BE2C (cell line): ENCODE results near the gene COL23A1.

Experiments used
- DNase-seq: peaks from one replicate; pipeline ENCODE4 v3.0.0-alpha.2; 2020
- H3K27me3 ChIP-seq: fragments of 250-450 bp; sonication (Bioruptor Pico); 2 replicates; pipeline ENCODE4 v1.5.1; 2020; ENCODE audit warnings: mild to moderate bottlenecking
- H3K36me3 ChIP-seq: fragments of 250-450 bp; sonication (Bioruptor Pico); 2 replicates; pipeline ENCODE4 v1.5.1; 2020; ENCODE audit warnings: mild to moderate bottlenecking
- H3K4me1 ChIP-seq: fragments of 250-450 bp; sonication (Bioruptor Pico); 2 replicates; pipeline ENCODE4 v1.5.1; 2020
- H3K4me3 ChIP-seq: 2 replicates; pipeline ENCODE4 v1.5.1; 2011; ENCODE audit warnings: low read depth, low read length
- H3K9me3 ChIP-seq: fragments of 250-450 bp; sonication (Bioruptor Pico); 2 replicates; pipeline ENCODE4 v1.5.1; 2020
- TF ChIP-seq, protein P1 (sequence below): IDR thresholded peaks from 2 replicates; pipeline ENCODE4 v1.5.1; 2012; ENCODE audit warnings: mild to moderate bottlenecking, low read depth, low read length

Gene COL23A1

GRCh38 chr5:178554311-178554710 is 35.9 kb downstream of the COL23A1 start:
- TF ChIP-seq, protein P1, sequence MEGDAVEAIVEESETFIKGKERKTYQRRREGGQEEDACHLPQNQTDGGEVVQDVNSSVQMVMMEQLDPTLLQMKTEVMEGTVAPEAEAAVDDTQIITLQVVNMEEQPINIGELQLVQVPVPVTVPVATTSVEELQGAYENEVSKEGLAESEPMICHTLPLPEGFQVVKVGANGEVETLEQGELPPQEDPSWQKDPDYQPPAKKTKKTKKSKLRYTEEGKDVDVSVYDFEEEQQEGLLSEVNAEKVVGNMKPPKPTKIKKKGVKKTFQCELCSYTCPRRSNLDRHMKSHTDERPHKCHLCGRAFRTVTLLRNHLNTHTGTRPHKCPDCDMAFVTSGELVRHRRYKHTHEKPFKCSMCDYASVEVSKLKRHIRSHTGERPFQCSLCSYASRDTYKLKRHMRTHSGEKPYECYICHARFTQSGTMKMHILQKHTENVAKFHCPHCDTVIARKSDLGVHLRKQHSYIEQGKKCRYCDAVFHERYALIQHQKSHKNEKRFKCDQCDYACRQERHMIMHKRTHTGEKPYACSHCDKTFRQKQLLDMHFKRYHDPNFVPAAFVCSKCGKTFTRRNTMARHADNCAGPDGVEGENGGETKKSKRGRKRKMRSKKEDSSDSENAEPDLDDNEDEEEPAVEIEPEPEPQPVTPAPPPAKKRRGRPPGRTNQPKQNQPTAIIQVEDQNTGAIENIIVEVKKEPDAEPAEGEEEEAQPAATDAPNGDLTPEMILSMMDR = no peak
- Histone ChIP-seq H3K9me3 (no peaks in the 10 kb centered on the region), H3K4me1 (no peaks in the 10 kb centered on the region), H3K27me3 (peaks cover 3% of the 10 kb centered on the region; the same call in 1 of the 2 replicates), H3K36me3 (no peaks in the 10 kb centered on the region), H3K4me3 (no peak overlapping the region)
- no peak for DNase-seq

DNA sequence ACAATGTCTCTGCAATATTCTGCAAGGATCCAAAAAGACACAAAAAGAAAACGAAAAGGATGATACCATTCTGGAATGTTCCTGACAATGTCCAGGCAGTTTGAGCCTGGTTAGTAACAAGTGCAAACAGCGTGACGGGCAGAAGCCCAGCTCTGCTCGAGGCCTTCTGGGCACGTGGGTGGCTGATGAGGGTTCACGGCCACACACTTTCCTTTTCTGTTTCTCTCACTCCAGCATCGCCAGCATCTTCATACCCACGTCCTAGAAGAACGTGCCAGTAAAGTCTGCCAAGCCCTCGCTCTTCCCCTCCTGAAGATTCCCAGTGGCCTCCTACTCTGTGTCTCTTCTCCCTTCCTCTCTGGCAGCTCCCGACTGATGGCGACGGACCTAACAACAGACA is 36.7 kb downstream of the COL23A1 start:
- no peaks in the 10 kb centered on the region for H3K4me1 ChIP-seq
- TF ChIP-seq, protein P1 = no peak
- H3K4me3 ChIP-seq = no peak overlapping the region
- no peak for DNase-seq
- H3K36me3 ChIP-seq = no peaks in the 10 kb centered on the region
- no peaks in the 10 kb centered on the region for H3K9me3 ChIP-seq
- H3K27me3 ChIP-seq = peaks cover 3% of the 10 kb centered on the region; the same call in 1 of the 2 replicates

- Histone ChIP-seq H3K4me3 (no peak overlapping the region), H3K4me1 (no peaks in the 10 kb centered on the region), H3K27me3 (peaks cover 3% of the 10 kb centered on the region; the same call in 1 of the 2 replicates), H3K36me3 (no peaks in the 10 kb centered on the region), H3K9me3 (no peaks in the 10 kb centered on the region)
- DNase-seq = no peak
- TF ChIP-seq, protein P1 = no peak
Measured at GRCh38 chr5:178551468-178551867, 38.7 kb downstream of the COL23A1 start.

- H3K36me3 ChIP-seq = no peaks in the 10 kb centered on the region
- H3K4me3 ChIP-seq = no peak overlapping the region
- peaks cover 3% of the 10 kb centered on the region; the same call in 1 of the 2 replicates for H3K27me3 ChIP-seq
- no peaks in the 10 kb centered on the region for H3K9me3 ChIP-seq
- TF ChIP-seq, protein P1 = peak; percentile 53
- no peaks in the 10 kb centered on the region for H3K4me1 ChIP-seq
- DNase-seq = no peak
Measured at GRCh38 chr5:178551059-178551458, 39.1 kb downstream of the COL23A1 start.

GRCh38 chr5:178548746-178549145 is 41.4 kb downstream of the COL23A1 start:
- H3K4me3 ChIP-seq = no peak overlapping the region
- no peaks in the 10 kb centered on the region for H3K36me3 ChIP-seq
- TF ChIP-seq, protein P1 = no peak
- no peaks in the 10 kb centered on the region for H3K4me1 ChIP-seq
- H3K27me3 ChIP-seq = peaks cover 3% of the 10 kb centered on the region; the same call in 1 of the 2 replicates
- DNase-seq = no peak
- no peaks in the 10 kb centered on the region for H3K9me3 ChIP-seq

GRCh38 chr5:178547753-178548415 is 42.3 kb downstream of the COL23A1 start:
- no peaks in the 10 kb centered on the region for H3K4me1 ChIP-seq
- H3K36me3 ChIP-seq = no peaks in the 10 kb centered on the region
- TF ChIP-seq, protein P1 = no peak
- no peak overlapping the region for H3K4me3 ChIP-seq
- DNase-seq = no peak
- H3K9me3 ChIP-seq = no peaks in the 10 kb centered on the region
- H3K27me3 ChIP-seq = peaks cover 3% of the 10 kb centered on the region; the same call in 1 of the 2 replicates
